Measurements from ENCODE around the gene HPS3. TPM values are rescaled to one million over a fixed set of nuclear protein-coding genes. Genes with fewer than 3 reads are reported as not detected.

The HPS3 gene
- total RNA-seq, 2 donors from 2014 or later = 15.8 to 19.5 TPM

DNA sequence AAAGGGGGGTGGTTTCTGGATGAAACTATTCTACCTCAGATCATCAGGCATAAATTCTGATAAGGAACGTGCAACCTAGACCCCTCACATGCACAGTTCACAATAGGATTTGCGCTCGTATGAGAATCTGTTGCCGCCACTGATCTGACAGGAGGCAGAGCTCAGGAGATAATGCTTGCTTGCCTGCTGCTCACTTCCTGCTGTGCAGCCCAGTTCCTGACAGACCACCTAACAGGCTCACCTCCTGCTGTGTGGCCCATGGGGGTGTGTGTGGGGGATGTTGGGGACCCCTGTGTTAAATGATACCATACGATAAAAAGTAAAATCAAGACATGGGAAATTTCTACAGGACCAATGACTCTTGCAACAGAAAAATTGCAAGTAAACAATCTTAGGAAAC lies 68.2 kb downstream of the HPS3 start:
- intact Hi-C loops (cut with DNase I) = no loop called here
- Histone ChIP-seq H3K27me3 (no peaks in the 10 kb centered on the region), H3K27ac (no peak overlapping the region), H3K4me1 (no peaks in the 10 kb centered on the region), H3K36me3 (no peaks in the 10 kb centered on the region), H3K9ac (ENCODE audit: low read depth in 2 of 2, low read length in 2 of 2) (no peak overlapping the region), H3K9me3 (no peaks in the 10 kb centered on the region), H3K4me3 (no peak overlapping the region)
- TF ChIP-seq, protein P1, sequence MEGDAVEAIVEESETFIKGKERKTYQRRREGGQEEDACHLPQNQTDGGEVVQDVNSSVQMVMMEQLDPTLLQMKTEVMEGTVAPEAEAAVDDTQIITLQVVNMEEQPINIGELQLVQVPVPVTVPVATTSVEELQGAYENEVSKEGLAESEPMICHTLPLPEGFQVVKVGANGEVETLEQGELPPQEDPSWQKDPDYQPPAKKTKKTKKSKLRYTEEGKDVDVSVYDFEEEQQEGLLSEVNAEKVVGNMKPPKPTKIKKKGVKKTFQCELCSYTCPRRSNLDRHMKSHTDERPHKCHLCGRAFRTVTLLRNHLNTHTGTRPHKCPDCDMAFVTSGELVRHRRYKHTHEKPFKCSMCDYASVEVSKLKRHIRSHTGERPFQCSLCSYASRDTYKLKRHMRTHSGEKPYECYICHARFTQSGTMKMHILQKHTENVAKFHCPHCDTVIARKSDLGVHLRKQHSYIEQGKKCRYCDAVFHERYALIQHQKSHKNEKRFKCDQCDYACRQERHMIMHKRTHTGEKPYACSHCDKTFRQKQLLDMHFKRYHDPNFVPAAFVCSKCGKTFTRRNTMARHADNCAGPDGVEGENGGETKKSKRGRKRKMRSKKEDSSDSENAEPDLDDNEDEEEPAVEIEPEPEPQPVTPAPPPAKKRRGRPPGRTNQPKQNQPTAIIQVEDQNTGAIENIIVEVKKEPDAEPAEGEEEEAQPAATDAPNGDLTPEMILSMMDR (IDR thresholded peaks at IDR 0.05) = no peak
- no peak for DNase-seq

DNA sequence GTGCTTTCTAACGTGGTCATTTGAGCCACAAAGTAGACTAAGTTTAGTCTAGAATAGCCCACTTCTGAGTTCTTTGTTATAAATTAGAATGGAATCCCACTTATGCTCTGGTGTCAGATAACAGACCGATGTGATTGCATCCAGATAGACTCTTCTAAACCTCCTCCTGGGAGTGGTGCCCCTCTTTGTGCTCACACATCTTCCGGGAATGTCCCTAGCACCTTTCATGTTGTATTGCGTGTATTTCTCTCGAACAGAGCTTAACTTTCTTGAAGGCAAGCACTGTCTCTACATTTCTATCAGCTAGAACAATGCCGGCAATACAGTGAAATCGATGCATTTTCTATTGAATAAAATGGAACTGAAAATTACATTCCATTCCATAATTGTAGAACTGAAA lies 69.2 kb downstream of the HPS3 start:
- H3K36me3 ChIP-seq = no peaks in the 10 kb centered on the region
- H3K27me3 ChIP-seq = no peaks in the 10 kb centered on the region
- TF ChIP-seq, protein P1 (IDR thresholded peaks at IDR 0.05) = no peak
- H3K9ac ChIP-seq (ENCODE audit: low read depth in 2 of 2, low read length in 2 of 2) = no peak overlapping the region
- intact Hi-C loops (cut with DNase I) = no loop called here
- no peak overlapping the region for H3K27ac ChIP-seq
- no peaks in the 10 kb centered on the region for H3K4me1 ChIP-seq
- no peak overlapping the region for H3K4me3 ChIP-seq
- no peaks in the 10 kb centered on the region for H3K9me3 ChIP-seq
- DNase-seq = no peak

DNA sequence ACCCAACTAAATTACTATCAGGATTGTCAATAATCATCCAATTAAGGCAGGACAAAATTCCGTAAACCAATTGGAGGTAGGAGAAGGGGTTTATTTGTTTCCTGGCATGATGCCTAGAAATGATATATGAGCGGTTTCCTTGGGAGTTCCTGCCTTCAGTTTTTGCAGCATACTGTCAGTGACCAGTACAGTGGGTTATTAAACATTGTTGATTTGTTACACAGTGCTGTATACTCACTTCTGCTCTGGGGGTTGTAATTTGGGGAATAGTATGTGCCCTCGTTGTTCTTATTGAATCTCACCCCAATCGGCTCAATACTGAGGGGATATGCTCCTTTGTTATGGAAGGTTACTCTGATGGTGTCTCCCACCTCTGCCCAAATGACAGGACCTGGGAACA lies 70.0 kb downstream of the HPS3 start:
- Histone ChIP-seq H3K4me3 (no peak overlapping the region), H3K36me3 (no peaks in the 10 kb centered on the region), H3K9me3 (no peaks in the 10 kb centered on the region), H3K27me3 (no peaks in the 10 kb centered on the region), H3K27ac (no peak overlapping the region), H3K9ac (ENCODE audit: low read depth in 2 of 2, low read length in 2 of 2) (no peak overlapping the region), H3K4me1 (no peaks in the 10 kb centered on the region)
- DNase-seq = no peak
- intact Hi-C loops (cut with DNase I) = no loop called here
- TF ChIP-seq, protein P1 (IDR thresholded peaks at IDR 0.05) = no peak

DNA sequence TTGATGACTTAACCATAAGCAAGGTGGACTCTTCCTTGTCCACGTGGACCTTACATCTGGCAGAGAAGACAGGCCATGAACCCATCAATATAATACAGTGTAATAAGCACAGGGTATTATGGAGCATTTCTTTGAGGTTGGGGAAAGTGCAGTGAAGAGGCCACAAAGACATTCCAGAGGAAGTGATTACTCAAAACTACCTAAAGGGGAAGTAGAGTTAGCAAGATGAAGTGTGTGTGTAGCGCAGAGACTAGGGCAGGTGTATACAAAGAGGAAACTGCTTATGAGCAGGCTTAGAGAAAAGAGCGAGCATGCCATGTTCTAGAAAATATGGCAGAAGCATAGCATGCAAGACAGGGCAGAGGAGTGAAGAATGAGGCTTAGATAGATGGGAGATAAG lies 74.3 kb downstream of the HPS3 start:
- TF ChIP-seq, protein P1 (IDR thresholded peaks at IDR 0.05) = no peak
- DNase-seq = no peak
- intact Hi-C loops (cut with DNase I) = no loop called here

DNA sequence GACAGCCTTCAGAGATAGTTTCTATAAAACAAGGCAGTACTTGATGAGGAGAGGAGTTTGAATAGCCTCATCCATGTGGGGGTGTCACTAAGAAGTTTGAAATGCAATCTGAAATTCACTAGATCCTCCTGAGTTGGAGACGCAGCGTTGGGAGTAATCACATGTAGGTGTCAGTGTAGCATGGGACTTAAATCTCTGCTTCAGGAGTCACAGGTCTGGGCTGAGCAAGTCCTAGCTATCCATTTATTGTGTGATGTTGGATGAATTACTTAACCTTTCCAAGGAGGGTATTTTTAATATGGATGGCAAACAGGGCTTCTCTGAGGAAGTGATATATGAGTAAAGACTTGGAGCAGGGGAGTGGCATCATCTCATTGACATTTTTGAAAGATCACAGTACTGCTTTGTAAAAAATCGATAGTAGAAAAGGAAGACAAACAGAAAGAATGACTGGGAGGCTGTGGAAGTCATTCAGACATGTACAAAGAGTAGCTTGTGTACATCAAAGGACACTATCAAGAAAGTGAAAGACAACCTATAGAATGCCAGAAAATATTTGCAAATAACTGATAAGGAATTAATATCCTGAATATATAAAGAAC lies 75.1 kb downstream of the HPS3 start:
- TF ChIP-seq, protein P1 (IDR thresholded peaks at IDR 0.05) = no peak
- Histone ChIP-seq H3K36me3 (no peaks in the 10 kb centered on the region), H3K4me1 (no peaks in the 10 kb centered on the region), H3K4me3 (no peak overlapping the region), H3K27me3 (no peaks in the 10 kb centered on the region), H3K9ac (ENCODE audit: low read depth in 2 of 2, low read length in 2 of 2) (no peak overlapping the region), H3K9me3 (no peaks in the 10 kb centered on the region), H3K27ac (no peak overlapping the region)
- DNase-seq = no peak
- intact Hi-C loops (cut with DNase I) = no loop called here

More for the DNA sequence above, 74.3 kb downstream of the HPS3 start:
- no peaks in the 10 kb centered on the region for H3K9me3 ChIP-seq
- H3K27ac ChIP-seq = no peak overlapping the region
- H3K27me3 ChIP-seq = no peaks in the 10 kb centered on the region
- no peak overlapping the region for H3K9ac ChIP-seq (ENCODE audit: low read depth in 2 of 2, low read length in 2 of 2)
- H3K4me1 ChIP-seq = no peaks in the 10 kb centered on the region
- H3K4me3 ChIP-seq = no peak overlapping the region
- no peaks in the 10 kb centered on the region for H3K36me3 ChIP-seq
